SK-N-SH (cell line): Measurements from ENCODE around the gene PLEKHM1. TPM values are rescaled to one million over a fixed set of nuclear protein-coding genes. Genes with fewer than 3 reads are reported as not detected.

ENCODE experiments used
- CTCF ChIA-PET: fragments of 300-600, 350-600 bp; formaldehyde crosslinking; extraction: SDS; loops from one replicate; lab custom pipeline; 2021; lab: Yijun Ruan, JAX
- POLR2A ChIA-PET: fragments of 350-600 bp; sonication (Branson Sonifier 250); formaldehyde crosslinking; extraction: SDS; loops from one replicate; lab custom pipeline; 2020; ENCODE audit warnings: antibody characterized with exemption, inconsistent platforms; lab: Yijun Ruan, JAX
- DNase-seq: peaks from one replicate; pipeline ENCODE4 v3.0.0; 2012
- H2AFZ ChIP-seq: fragments of 200-600 bp; sonication (generic); 2 replicates; pipeline ENCODE4 v1.8.1; 2016; ENCODE audit warnings: antibody characterized with exemption, mild to moderate bottlenecking, low read depth
- H3F3A ChIP-seq: fragments of 200-600 bp; sonication (generic); replicated peaks from 2 replicates; pipeline ENCODE3; 2016; ENCODE audit warnings: antibody characterized with exemption, mild to moderate bottlenecking; ENCODE audit not compliant: insufficient read depth
- H3K27ac ChIP-seq, 2 experiments: fragments of 200-500 bp in 1 of 2; fragments of 200-600 bp in 1 of 2; sonication (Bioruptor generic) in 1 of 2; sonication (generic), shearing (Covaris generic) in 1 of 2; 2 replicates each; pipeline versions ENCODE4 v1.5.1 to v1.6.1; 2014 to 2016; ENCODE audit warnings: low read depth in 2 of 2, inconsistent platforms in 1 of 2, low read length in 1 of 2, mild to moderate bottlenecking in 1 of 2, mixed read lengths in 1 of 2
- H3K27me3 ChIP-seq: fragments of 200-600 bp; sonication (generic), shearing (Covaris generic); 2 replicates; pipeline ENCODE4 v1.6.1; 2016; ENCODE audit warnings: mixed run types; ENCODE audit not compliant: insufficient read depth
- H3K36me3 ChIP-seq, 2 experiments: fragments of 200-500 bp in 1 of 2; fragments of 200-600 bp in 1 of 2; sonication (Bioruptor generic) in 1 of 2; sonication (generic) in 1 of 2; replicated peaks in 1 of 2; 2 replicates each; pipeline versions ENCODE3 to v1.5.1; 2014 to 2016; ENCODE audit warnings: low read length in 1 of 2, mild to moderate bottlenecking in 1 of 2; ENCODE audit not compliant: insufficient read depth in 2 of 2, control insufficient read depth in 1 of 2
- H3K4me1 ChIP-seq, 2 experiments: fragments of 200-500 bp in 1 of 2; fragments of 200-600 bp in 1 of 2; sonication (Bioruptor generic) in 1 of 2; sonication (generic), shearing (Covaris generic) in 1 of 2; 2 replicates each; pipeline versions ENCODE4 v1.5.1 to v1.6.1; 2014 to 2016; ENCODE audit warnings: low read depth in 1 of 2, low read length in 1 of 2, mixed run types in 1 of 2; ENCODE audit not compliant: insufficient read depth in 2 of 2, control insufficient read depth in 1 of 2
- H3K4me2 ChIP-seq: fragments of 200-600 bp; sonication (generic), shearing (Covaris generic); 2 replicates; pipeline ENCODE4 v1.6.1; 2017; ENCODE audit warnings: mixed run types
- H3K4me3 ChIP-seq, 2 experiments: fragments of 200-500 bp in 1 of 2; fragments of 200-600 bp in 1 of 2; sonication (Bioruptor generic) in 1 of 2; sonication (generic), shearing (Covaris generic) in 1 of 2; 2 replicates each; pipeline versions ENCODE4 v1.5.1 to v1.8.1; 2014 to 2016; ENCODE audit warnings: low read depth in 2 of 2, inconsistent platforms in 1 of 2, low read length in 1 of 2, mild to moderate bottlenecking in 1 of 2, mixed read lengths in 1 of 2, moderate library complexity in 1 of 2
- H3K79me2 ChIP-seq: fragments of 200-600 bp; sonication (generic); 2 replicates; pipeline ENCODE4 v1.8.1; 2017; ENCODE audit warnings: mild to moderate bottlenecking; ENCODE audit not compliant: insufficient read depth
- H3K9ac ChIP-seq: fragments of 200-600 bp; sonication (generic); 2 replicates; pipeline ENCODE4 v1.6.1; 2017; ENCODE audit warnings: mixed run types
- H3K9me2 ChIP-seq: fragments of 200-600 bp; sonication (generic); 2 replicates; pipeline ENCODE4 v1.6.1; 2017; ENCODE audit warnings: mixed run types
- H3K9me3 ChIP-seq: fragments of 200-600 bp; sonication (generic); 2 replicates; pipeline ENCODE4 v1.6.1; 2017; ENCODE audit warnings: mixed run types, mild to moderate bottlenecking, moderate library complexity
- H4K20me1 ChIP-seq: fragments of 200-600 bp; sonication (generic); 2 replicates; pipeline ENCODE4 v1.6.1; 2017; ENCODE audit warnings: mild to moderate bottlenecking, mixed run types; ENCODE audit not compliant: insufficient read depth
- EZH2phosphoT487 ChIP-seq: fragments of 200-600 bp; sonication (generic); IDR thresholded peaks from 2 replicates; pipeline ENCODE4 v1.6.1; 2017; ENCODE audit warnings: low read depth, mixed run types, mild to moderate bottlenecking, antibody characterized with exemption, moderate library complexity, borderline replicate concordance
- IRF3 ChIP-seq: fragments of 150-350 bp; IDR thresholded peaks from 2 replicates; pipeline ENCODE4 v1.6.1; 2016; ENCODE audit warnings: mild to moderate bottlenecking, low read depth, low read length
- MAX ChIP-seq: IDR thresholded peaks from 2 replicates; pipeline ENCODE4 v1.4.0; 2012; ENCODE audit warnings: low read depth
- MXI1 ChIP-seq: IDR thresholded peaks from 2 replicates; pipeline ENCODE4 v1.6.1; 2012; ENCODE audit warnings: mild to moderate bottlenecking, low read depth, low read length, improper control_type of control experiment
- PBX3 ChIP-seq: IDR thresholded peaks from 2 replicates; pipeline ENCODE4; 2012
- RAD21 ChIP-seq: IDR thresholded peaks from 2 replicates; pipeline ENCODE4 v1.6.1; 2012; ENCODE audit warnings: mild to moderate bottlenecking, low read length
- RFX5 ChIP-seq: IDR thresholded peaks from 2 replicates; pipeline ENCODE4 v1.6.1; 2012; ENCODE audit warnings: mild to moderate bottlenecking, improper control_type of control experiment, low read length
- TCF12 ChIP-seq: IDR thresholded peaks from 2 replicates; pipeline ENCODE4 v1.4.0; 2012
- YY1 ChIP-seq: IDR thresholded peaks from 2 replicates; pipeline ENCODE4 v1.4.0; 2012; ENCODE audit warnings: low read depth, mild to moderate bottlenecking
- WGBS: methylation state at CpG from one replicate; pipeline ENCODE4 v1.1.6; 2017; ENCODE audit warnings: low lambda C conversion rate; 5-methylcytosine and 5-hydroxymethylcytosine counted together
- polyA plus RNA-seq, 3 experiments: library from polyadenylated mRNA; depleted of rRNA; stranded (reverse); fragments of >200 nt; gene quantifications; 2 replicates each; pipeline ENCODE4 v1.2.3, GENCODE V29; 2012

The PLEKHM1 gene
- polyA plus RNA-seq, 1 of the 3 experiments (the other 2 are of a cell fraction) = 12.3 TPM

- peak; percentile 82 for TF ChIP-seq PBX3
- peak; percentile 84 for TF ChIP-seq RAD21
- no peak for TF ChIP-seq RFX5
- TF ChIP-seq MXI1 = no peak
- TF ChIP-seq EZH2phosphoT487 = no peak
Observed at GRCh38 chr17:45428050-45428617, 62.4 kb downstream of the PLEKHM1 start (continued).

GRCh38 chr17:45427181-45427835 lies 63.2 kb downstream of the PLEKHM1 start:
- CTCF ChIA-PET = interaction anchor here (0.8 to 2.9 kb wide), 10 partner anchors 10 to 208 kb away, joined by 3 to 21 read pairs (median 3); no protein-coding TSS in a partner anchor

More at GRCh38 chr17:45427181-45427835, 63.2 kb downstream of the PLEKHM1 start:
- no peak overlapping the region for H3K27ac ChIP-seq
- no peak overlapping the region for H3K4me3 ChIP-seq
- no peaks in the 10 kb centered on the region for H3K79me2 ChIP-seq
- peak; percentile 23 for DNase-seq
- no peaks in the 10 kb centered on the region for H3K9me3 ChIP-seq
- H3F3A ChIP-seq = no peaks in the 10 kb centered on the region
- POLR2A ChIA-PET = no interaction called here
- peaks cover 0 to 11% of the 10 kb centered on the region in 2 experiments; a peak in 1 of 4 replicates for H3K4me1 ChIP-seq
- H3K9me2 ChIP-seq = no peaks in the 10 kb centered on the region
- H3K9ac ChIP-seq = no peak overlapping the region
- TF ChIP-seq RFX5 = no peak
- no peak for TF ChIP-seq TCF12
- TF ChIP-seq PBX3 = no peak
- TF ChIP-seq YY1 = no peak
- no peak for TF ChIP-seq IRF3
- no peak for TF ChIP-seq RAD21
- no peak for TF ChIP-seq MAX
- no peaks in the 10 kb centered on the region for H4K20me1 ChIP-seq
- H3K4me2 ChIP-seq = no peak overlapping the region
- 56% methylated on average over 7 of the region's 11 CpGs for WGBS
- H3K36me3 ChIP-seq = no peaks in the 10 kb centered on the region
- H2AFZ ChIP-seq = no peak overlapping the region
- no peaks in the 10 kb centered on the region for H3K27me3 ChIP-seq
